ENCODE results near the gene SGK1. TPM values are rescaled to one million over a fixed set of nuclear protein-coding genes. Genes with fewer than 3 reads are reported as not detected.

SGK1 gene
- 6.3 TPM for total RNA-seq (ENCODE audit: unreplicated experiment)
- long read RNA-seq, partial matches to known transcripts: 0 of 3 reads
- long read RNA-seq, other reads (novel, unspliced or antisense): 0 of 3 reads

DNA sequence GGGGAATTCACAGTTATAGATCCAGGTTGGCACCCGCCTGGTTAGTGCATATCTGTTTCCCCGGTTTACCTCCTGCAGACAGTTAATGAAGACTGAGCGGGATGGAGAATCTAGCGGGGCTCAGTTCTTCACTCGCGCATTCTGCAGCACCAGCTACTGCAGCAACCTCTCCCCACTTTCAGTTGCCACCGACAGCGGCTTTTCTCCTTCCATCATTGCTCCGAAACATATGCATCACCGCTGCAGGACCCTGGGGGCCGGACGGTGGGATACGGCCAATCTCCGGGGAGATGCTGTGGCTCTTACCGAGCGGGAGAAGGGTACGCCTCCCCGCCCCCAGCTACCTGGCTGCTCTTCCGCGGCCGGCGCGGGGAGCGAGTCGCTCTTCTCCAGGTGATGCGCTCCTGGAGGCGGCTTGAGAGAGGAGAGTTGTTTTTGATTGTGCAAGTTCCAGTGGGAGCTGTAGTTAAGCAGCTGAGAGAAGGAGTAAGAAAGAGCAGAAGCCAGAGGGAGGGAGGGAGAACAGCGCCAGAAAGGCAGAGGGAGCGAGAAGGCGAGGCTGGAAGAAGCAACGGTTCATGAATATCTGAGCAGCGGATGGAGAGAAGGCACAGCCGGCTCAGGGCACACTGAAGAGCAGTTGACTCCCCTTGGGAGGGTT is at the start of gene SGK1:
Gene SGK1, minus strand, starts transcription at position 642 of the 661 bp plus-strand sequence. CDS start 652 bp downstream, outside the sequence.
- H3K4me1 Mint-ChIP-seq (ENCODE audit: low read depth, unreplicated experiment): peaks cover 9% of the 10 kb centered on the region
- TF ChIP-seq, protein P1, sequence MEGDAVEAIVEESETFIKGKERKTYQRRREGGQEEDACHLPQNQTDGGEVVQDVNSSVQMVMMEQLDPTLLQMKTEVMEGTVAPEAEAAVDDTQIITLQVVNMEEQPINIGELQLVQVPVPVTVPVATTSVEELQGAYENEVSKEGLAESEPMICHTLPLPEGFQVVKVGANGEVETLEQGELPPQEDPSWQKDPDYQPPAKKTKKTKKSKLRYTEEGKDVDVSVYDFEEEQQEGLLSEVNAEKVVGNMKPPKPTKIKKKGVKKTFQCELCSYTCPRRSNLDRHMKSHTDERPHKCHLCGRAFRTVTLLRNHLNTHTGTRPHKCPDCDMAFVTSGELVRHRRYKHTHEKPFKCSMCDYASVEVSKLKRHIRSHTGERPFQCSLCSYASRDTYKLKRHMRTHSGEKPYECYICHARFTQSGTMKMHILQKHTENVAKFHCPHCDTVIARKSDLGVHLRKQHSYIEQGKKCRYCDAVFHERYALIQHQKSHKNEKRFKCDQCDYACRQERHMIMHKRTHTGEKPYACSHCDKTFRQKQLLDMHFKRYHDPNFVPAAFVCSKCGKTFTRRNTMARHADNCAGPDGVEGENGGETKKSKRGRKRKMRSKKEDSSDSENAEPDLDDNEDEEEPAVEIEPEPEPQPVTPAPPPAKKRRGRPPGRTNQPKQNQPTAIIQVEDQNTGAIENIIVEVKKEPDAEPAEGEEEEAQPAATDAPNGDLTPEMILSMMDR (IDR thresholded peaks at IDR 0.05; ENCODE audit: partially characterized antibody, unreplicated experiment): no peak
- H3K27me3 Mint-ChIP-seq (ENCODE audit: unreplicated experiment): peaks cover 3% of the 10 kb centered on the region
- DNase-seq: peak; percentile 42
- peak within 1 kb of the TSS; percentile 93 for H3K4me3 Mint-ChIP-seq (ENCODE audit: unreplicated experiment)
- H3K27ac Mint-ChIP-seq (ENCODE audit: unreplicated experiment): no peak within 1 kb of the TSS
- H3K36me3 Mint-ChIP-seq (ENCODE audit: unreplicated experiment): no peaks in the 10 kb centered on the region
- H3K9me3 Mint-ChIP-seq (ENCODE audit: unreplicated experiment): no peaks in the 10 kb centered on the region

DNA sequence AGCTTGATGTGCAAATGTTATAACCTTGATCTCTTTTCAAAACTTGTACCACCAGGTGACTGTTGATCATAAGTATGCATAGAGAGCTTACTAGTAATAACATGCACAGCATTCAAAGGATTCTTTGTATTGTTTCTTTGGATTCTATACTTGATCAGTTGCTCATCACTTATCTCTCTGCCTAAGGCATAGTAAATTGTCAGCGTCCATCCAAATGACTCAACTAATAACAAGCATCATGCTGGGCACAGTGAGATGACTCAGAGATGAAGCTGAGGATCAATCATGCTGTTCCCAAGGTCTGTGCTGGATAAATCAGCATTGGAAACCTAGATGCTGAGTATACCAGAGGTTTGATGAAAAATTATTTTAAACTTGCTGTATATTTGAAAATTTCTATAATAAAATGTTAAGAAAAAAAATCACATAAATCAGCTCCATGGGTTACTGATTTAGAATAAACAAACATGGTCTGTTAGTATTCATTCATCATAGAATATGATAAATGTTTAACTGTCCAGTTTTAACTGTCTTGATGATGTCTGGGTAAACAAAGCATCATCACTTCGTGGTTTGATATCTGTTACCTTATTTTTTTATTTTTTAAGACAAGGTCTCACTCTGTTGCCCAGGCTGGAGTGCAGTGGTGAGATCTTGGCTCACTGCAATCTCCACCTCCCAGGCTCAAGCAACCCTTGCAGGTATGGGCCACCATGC is 45.6 kb upstream of the SGK1 start:
- H3K36me3 Mint-ChIP-seq (ENCODE audit: unreplicated experiment): no peaks in the 10 kb centered on the region
- DNase-seq: no peak
- no peaks in the 10 kb centered on the region for H3K9me3 Mint-ChIP-seq (ENCODE audit: unreplicated experiment)
- H3K4me1 Mint-ChIP-seq (ENCODE audit: low read depth, unreplicated experiment): peaks cover 4% of the 10 kb centered on the region
- TF ChIP-seq, protein P1 (IDR thresholded peaks at IDR 0.05; ENCODE audit: partially characterized antibody, unreplicated experiment): no peak
- H3K27ac Mint-ChIP-seq (ENCODE audit: unreplicated experiment): no peak overlapping the region
- H3K4me3 Mint-ChIP-seq (ENCODE audit: unreplicated experiment): no peak overlapping the region
- H3K27me3 Mint-ChIP-seq (ENCODE audit: unreplicated experiment): no peaks in the 10 kb centered on the region

DNA sequence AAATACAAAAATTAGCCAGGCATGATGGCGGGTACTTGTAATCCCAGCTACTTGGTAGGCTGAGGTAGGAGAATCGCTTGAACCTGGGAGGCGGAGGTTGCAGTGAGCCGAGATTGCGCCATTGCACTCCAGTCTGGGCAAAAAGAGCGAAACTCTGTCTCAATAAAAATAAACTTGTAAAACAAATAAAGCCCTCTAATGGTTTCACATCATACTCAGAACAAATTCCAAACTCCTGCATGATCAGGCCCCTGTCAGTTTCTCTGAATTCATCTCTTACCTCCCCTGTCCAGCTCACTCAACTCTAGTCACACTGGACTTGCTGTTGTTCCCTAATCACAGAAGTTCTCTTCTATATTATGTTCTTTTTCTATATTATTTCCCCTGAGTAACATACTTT is 43.1 kb upstream of the SGK1 start:
- H3K36me3 Mint-ChIP-seq (ENCODE audit: unreplicated experiment): no peaks in the 10 kb centered on the region
- H3K9me3 Mint-ChIP-seq (ENCODE audit: unreplicated experiment): no peaks in the 10 kb centered on the region
- H3K4me3 Mint-ChIP-seq (ENCODE audit: unreplicated experiment): no peak overlapping the region
- H3K27ac Mint-ChIP-seq (ENCODE audit: unreplicated experiment): no peak overlapping the region
- TF ChIP-seq, protein P1 (IDR thresholded peaks at IDR 0.05; ENCODE audit: partially characterized antibody, unreplicated experiment): no peak
- DNase-seq: no peak
- H3K4me1 Mint-ChIP-seq (ENCODE audit: low read depth, unreplicated experiment): peaks cover 4% of the 10 kb centered on the region
- H3K27me3 Mint-ChIP-seq (ENCODE audit: unreplicated experiment): no peaks in the 10 kb centered on the region

DNA sequence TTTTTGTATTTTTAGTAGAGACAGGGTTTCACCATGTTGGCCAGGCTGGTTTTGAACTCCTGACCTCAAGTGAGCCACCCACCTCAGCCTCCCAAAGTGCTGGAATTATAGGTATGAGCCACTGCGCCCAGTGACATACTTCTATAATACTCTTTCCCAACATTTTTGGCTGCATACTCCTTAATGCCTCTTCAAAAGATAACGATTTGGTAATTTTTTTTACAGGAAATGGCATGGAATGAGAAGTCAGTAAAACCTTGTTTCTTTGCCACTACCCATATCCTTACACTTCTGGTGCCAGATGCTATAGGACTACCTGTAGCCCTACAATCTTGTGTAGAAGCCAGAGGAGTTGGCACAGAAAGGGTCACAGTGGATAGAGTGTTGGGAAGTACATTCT is 41.4 kb upstream of the SGK1 start:
- TF ChIP-seq, protein P1 (IDR thresholded peaks at IDR 0.05; ENCODE audit: partially characterized antibody, unreplicated experiment): no peak
- H3K36me3 Mint-ChIP-seq (ENCODE audit: unreplicated experiment): no peaks in the 10 kb centered on the region
- H3K27ac Mint-ChIP-seq (ENCODE audit: unreplicated experiment): no peak overlapping the region
- H3K27me3 Mint-ChIP-seq (ENCODE audit: unreplicated experiment): no peaks in the 10 kb centered on the region
- H3K4me3 Mint-ChIP-seq (ENCODE audit: unreplicated experiment): no peak overlapping the region
- peaks cover 4% of the 10 kb centered on the region for H3K4me1 Mint-ChIP-seq (ENCODE audit: low read depth, unreplicated experiment)
- H3K9me3 Mint-ChIP-seq (ENCODE audit: unreplicated experiment): no peaks in the 10 kb centered on the region
- no peak for DNase-seq

DNA sequence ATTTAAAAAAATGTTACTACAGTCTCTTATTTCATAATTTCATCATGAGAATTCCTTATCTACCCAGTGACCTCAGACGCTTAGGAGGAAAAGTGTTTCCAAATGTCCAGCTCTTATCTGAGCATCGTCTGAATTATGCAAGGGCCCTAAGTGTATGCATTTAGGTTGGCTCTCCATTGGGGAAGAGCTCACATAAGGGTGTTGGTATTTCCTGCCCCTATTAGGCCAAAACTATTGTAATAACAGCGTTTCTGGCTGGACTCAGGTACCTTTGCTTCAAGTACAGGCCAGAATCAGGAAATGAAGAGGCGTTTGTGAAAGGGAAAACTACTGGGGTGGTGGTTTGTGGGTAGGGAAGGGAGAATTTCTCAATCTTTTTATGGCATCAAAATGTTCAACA is 40.4 kb upstream of the SGK1 start:
- no peaks in the 10 kb centered on the region for H3K27me3 Mint-ChIP-seq (ENCODE audit: unreplicated experiment)
- H3K9me3 Mint-ChIP-seq (ENCODE audit: unreplicated experiment): no peaks in the 10 kb centered on the region
- no peak overlapping the region for H3K4me3 Mint-ChIP-seq (ENCODE audit: unreplicated experiment)
- no peaks in the 10 kb centered on the region for H3K36me3 Mint-ChIP-seq (ENCODE audit: unreplicated experiment)
- H3K4me1 Mint-ChIP-seq (ENCODE audit: low read depth, unreplicated experiment): peaks cover 4% of the 10 kb centered on the region
- no peak for DNase-seq
- TF ChIP-seq, protein P1 (IDR thresholded peaks at IDR 0.05; ENCODE audit: partially characterized antibody, unreplicated experiment): no peak
- H3K27ac Mint-ChIP-seq (ENCODE audit: unreplicated experiment): no peak overlapping the region
